Muscle layer of colon (tissue), 2 donors: Measurements from ENCODE around the gene ATP5F1A.
"Not testable (repeated sequence)": the region's sequence is repeated elsewhere in the genome, so short reads cannot be mapped to it uniquely, and the experiment has no call there.

Experiments
- H3K27ac ChIP-seq: one replicate; pipeline ENCODE4 v1.7.0; 2013; ENCODE audit warnings: low read depth, mild to moderate bottlenecking, low read length, moderate library complexity
- H3K27me3 ChIP-seq, 2 donors: one replicate each; pipeline ENCODE4 v1.7.0; 2013; ENCODE audit warnings: low read length in 2 of 2, mild to moderate bottlenecking in 2 of 2; ENCODE audit not compliant: insufficient read depth in 2 of 2, control insufficient read depth in 1 of 2
- H3K36me3 ChIP-seq: one replicate; pipeline ENCODE4 v1.7.0; 2013; ENCODE audit warnings: mild to moderate bottlenecking, low read length; ENCODE audit not compliant: insufficient read depth
- H3K4me1 ChIP-seq: one replicate; pipeline ENCODE4 v1.7.0; 2013; ENCODE audit warnings: mild to moderate bottlenecking, low read length; ENCODE audit not compliant: insufficient read depth
- H3K4me3 ChIP-seq, 2 donors: one replicate each; pipeline ENCODE4 v1.7.0; 2013; ENCODE audit warnings: low read length in 2 of 2, low read depth in 1 of 2, mild to moderate bottlenecking in 1 of 2, moderate library complexity in 1 of 2
- H3K9ac ChIP-seq: one replicate; pipeline ENCODE4 v1.7.0; 2013; ENCODE audit warnings: low read length
- H3K9me3 ChIP-seq: one replicate; pipeline ENCODE4 v1.7.0; 2013; ENCODE audit warnings: mild to moderate bottlenecking, low read length
- donor health status: abdominal sarcoma.
- donor health status: Adenocarcinoma of cecum.

The ATP5F1A gene

DNA sequence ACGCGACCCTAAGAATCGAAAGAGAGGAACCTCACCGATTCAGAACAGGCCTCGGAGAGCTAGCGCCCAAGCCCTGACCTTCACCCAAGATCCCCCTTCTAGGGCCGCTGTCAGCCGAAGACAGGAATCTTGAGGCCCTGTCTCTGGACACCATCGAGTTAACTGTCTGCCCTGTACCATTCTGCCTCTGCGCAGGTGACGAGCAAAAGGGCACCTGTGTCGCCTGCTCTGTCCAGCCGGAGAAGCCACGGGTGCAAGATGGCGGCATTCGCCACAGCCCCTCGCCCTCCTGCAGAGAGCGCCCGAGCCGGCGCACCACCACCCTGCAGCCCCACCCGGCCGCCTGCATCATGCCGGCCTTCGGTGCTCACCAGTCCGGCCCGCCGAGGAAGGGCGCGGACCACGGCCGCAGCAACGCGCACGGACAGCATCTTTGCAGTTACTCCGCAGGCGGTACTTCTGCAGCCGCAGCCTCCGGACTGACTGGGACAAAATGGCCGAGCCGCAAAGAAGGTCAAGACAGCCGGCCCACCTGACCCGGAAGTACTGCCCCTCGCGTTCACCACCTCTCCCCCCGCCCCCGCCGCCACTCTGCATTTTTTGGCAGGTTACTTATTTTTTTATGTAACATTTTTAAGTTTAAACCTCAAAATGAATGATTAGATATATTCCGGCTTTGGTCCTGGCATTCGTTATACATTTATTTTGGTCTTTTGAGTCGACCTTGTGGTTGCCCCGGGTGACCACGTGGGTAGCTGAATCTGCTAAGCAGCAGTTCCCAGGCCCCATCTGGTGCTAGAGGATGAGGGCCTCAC, at the start of gene ATP5F1A:
ATP5F1A (minus strand) TSS at position 496 of the 815 bp plus-strand sequence; CDS start at position 431, 65 bp downstream.
- Histone ChIP-seq H3K4me3 (peak within 1 kb of the TSS; percentile 93 to 95), H3K9ac (peak within 1 kb of the TSS; percentile 100), H3K27ac (peak within 1 kb of the TSS; percentile 87), H3K9me3 (no peaks in the 10 kb centered on the region), H3K4me1 (peaks cover 27% of the 10 kb centered on the region), H3K27me3 (no peaks in the 10 kb centered on the region), H3K36me3 (no peaks in the 10 kb centered on the region)

DNA sequence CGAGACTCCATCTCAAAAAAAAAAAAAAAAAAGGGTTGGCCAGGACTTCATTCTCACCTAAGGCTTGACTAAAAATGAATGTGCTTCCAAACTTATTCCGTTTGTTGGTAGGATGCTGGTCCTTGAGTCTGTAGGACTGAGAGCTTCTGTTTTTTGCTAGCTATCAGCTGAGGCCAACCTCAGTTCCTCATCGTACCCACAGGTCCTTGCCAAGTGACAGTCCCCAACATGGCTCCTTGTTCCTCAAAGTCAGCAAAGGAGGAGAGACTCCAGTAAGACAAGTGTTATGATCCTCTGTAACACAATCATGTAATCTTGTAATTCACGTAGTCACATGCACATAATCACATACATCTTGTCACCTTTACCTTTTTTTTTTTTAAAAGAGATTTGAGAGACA, 43.1 kb upstream of the ATP5F1A start:
- Histone ChIP-seq H3K27me3 (no peaks in the 10 kb centered on the region), H3K36me3 (no peaks in the 10 kb centered on the region), H3K27ac (no peak overlapping the region), H3K9ac (no peak overlapping the region), H3K9me3 (no peaks in the 10 kb centered on the region), H3K4me1 (no peaks in the 10 kb centered on the region), H3K4me3 (no peak overlapping the region)

DNA sequence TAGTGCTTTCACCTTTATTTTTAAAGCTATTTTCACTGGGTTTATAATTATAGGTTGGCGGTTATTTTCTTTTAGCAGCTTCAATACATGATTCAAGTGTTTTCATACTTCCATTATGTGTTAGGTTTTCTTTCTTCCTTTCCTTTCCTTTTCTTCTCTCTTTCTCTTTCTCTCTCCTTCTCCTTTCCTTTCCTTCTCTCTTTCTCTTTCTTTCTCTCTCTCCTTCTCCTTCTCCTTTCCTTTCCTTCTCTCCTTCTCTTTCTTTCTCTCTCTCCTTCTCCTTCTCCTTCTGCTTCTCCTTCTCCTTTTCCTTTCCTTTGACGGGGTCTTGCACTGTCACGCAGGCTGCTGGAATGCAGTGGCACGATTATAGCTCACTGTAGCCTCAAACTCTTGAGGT, 42.1 kb upstream of the ATP5F1A start:
- Histone ChIP-seq H3K4me3 (no peak overlapping the region), H3K9ac (no peak overlapping the region), H3K36me3 (no peaks in the 10 kb centered on the region), H3K27me3 (no peaks in the 10 kb centered on the region), H3K4me1 (no peaks in the 10 kb centered on the region), H3K27ac (no peak overlapping the region), H3K9me3 (no peaks in the 10 kb centered on the region)

DNA sequence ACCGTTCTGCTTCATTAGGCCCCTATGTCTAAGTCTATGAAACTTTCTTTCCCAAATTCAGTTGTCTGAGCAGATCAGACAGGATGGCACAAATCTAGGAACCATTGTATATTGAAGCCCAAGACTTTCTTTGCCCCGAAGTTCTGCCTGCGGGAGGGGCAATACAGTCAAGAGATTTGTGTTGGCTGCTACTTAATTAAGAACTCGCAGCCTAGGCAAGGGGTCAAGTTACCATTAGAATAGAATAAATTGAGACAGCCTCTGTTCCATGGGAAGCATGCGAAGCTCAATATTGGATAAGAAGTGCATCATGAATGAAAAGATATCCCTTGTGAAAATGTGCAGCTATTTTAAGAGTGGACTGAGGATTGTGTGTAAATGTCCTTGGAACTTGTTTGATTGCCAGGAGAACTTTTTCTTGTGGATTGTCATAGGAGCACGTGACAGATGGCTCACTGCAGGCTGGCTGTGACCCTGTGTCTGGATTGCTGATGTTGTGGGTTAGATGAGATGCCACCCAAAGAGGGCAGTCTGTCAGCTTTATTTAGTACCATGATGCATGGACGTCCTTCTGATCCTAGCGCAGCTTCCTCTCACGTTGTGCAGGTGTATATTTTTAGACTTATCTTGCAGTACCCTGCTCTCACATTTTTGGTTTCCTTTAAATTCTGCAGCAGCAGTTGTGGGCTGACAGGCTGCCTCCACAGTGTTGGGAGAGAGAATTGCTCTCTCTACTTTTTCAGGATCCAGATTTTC, 37.0 kb upstream of the ATP5F1A start:
- H3K9me3 ChIP-seq, result no peaks in the 10 kb centered on the region
- H3K27me3 ChIP-seq, result no peaks in the 10 kb centered on the region
- H3K4me1 ChIP-seq, result no peaks in the 10 kb centered on the region
- H3K27ac ChIP-seq, result no peak overlapping the region
- H3K36me3 ChIP-seq, result peaks cover 1% of the 10 kb centered on the region
- H3K9ac ChIP-seq, result no peak overlapping the region
- H3K4me3 ChIP-seq, result no peak overlapping the region

DNA sequence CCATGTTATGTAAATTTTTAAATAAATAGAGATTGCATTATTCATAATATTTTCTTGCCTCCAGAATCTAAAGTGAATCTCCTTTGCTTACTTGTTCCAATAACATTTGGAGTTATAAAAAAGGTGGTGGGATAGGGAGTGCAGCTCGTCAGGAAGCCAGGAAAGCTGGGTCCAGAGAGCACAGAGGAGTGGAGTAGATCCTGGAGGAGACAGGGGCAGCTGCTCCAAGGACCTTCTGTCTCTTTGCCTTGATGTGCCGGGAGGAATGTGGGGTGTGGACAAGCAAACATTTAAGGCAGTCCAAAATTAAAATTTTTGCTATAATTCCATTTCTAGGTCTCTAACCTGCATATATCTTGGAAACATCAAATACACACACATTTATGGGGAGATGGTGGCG, 35.4 kb upstream of the ATP5F1A start:
- no peaks in the 10 kb centered on the region for H3K4me1 ChIP-seq
- H3K27me3 ChIP-seq, result no peaks in the 10 kb centered on the region
- no peaks in the 10 kb centered on the region for H3K9me3 ChIP-seq
- H3K27ac ChIP-seq, result no peak overlapping the region
- no peak overlapping the region for H3K9ac ChIP-seq
- H3K4me3 ChIP-seq, result no peak overlapping the region
- peaks cover 12% of the 10 kb centered on the region for H3K36me3 ChIP-seq

DNA sequence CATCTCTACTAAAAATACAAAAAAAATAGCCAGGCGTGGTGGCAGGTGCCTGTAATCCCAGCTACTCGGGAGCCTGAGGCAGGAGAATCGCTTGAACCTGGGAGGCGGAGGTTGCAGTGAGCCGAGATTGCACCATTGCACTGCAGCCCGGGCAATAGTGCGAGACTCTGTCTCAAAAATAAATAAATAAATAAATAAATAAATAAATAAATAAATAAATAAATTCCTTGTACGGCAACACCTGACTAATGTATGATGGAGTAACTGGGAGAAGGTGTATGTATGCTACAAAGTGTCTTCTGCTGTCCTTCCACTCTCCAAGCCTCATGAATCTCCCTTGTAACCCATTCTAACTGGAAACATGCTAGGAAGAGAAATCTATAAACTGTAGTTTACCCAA, 32.5 kb upstream of the ATP5F1A start:
- not testable (repeated sequence) for H3K4me1 ChIP-seq, H3K9ac ChIP-seq, H3K27ac ChIP-seq, H3K9me3 ChIP-seq, H3K27me3 ChIP-seq, H3K4me3 ChIP-seq
- H3K36me3 ChIP-seq, result peaks cover 20% of the 10 kb centered on the region

DNA sequence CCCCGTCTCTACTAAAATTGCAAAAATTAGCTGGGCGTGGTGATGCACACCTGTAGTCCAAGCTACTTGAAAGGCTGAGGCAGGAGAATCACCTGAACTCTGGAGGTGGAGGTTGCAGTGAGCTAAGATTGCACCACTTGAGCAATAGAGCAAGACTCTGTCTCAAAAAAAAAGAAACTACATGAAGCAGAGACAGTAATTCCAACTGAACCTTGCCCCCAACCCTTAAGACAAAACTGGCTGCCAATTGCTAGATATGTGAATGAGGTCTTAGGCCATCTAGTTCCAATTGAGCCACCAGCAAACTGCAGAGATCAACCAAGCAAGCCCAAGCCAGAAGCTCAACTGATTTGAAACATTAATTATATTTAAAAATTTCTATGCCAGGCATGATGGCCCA, 32.0 kb upstream of the ATP5F1A start:
- Histone ChIP-seq H3K4me3 (no peak overlapping the region), H3K36me3 (peaks cover 20% of the 10 kb centered on the region), H3K9me3 (no peaks in the 10 kb centered on the region), H3K9ac (no peak overlapping the region), H3K27me3 (no peaks in the 10 kb centered on the region), H3K27ac (no peak overlapping the region), H3K4me1 (no peaks in the 10 kb centered on the region)

DNA sequence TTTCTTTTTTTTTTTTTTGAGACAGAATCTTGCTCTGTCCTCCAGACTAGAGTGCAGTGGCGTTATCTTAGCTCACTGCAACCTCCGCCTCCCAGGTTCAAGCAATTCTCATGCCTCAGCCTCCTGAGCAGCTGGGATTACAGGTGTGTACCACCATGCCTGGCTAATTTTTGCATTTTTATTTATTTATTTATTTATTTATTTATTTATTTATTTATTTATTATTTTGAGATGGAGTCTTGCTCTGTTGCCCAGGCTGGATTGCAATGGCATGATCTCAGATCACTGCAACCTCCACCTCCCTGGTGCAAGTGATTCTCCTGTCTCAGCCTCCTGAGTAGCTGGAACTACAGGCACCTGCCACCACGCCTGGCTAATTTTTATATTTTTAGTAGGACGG, 28.5 kb upstream of the ATP5F1A start:
- not testable (repeated sequence) for H3K4me3 ChIP-seq, H3K9ac ChIP-seq, H3K4me1 ChIP-seq, H3K27me3 ChIP-seq, H3K9me3 ChIP-seq, H3K27ac ChIP-seq
- H3K36me3 ChIP-seq, result peaks cover 24% of the 10 kb centered on the region

DNA sequence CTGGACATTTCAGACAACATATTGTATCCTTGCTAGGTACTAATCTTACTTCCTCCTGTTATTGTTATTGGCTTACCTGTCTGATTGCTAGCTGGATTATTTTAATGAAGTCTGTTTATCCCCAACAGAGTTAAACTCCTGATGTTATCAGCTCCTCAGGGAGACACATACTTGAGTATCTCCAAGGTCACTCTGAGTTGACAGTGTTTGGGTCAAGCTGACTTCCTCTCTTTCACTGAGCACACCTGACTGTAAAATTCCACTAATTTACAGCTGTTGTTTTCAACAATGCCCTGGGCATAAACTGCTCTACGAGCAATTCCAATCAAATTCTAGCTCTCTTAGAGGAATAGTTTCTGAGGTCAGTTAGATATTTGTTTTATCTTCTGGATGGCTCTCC, 15.7 kb upstream of the ATP5F1A start:
- Histone ChIP-seq H3K4me3 (no peak overlapping the region), H3K9ac (no peak overlapping the region), H3K27ac (no peak overlapping the region), H3K9me3 (no peaks in the 10 kb centered on the region), H3K27me3 (no peaks in the 10 kb centered on the region), H3K4me1 (no peaks in the 10 kb centered on the region), H3K36me3 (peaks cover 9% of the 10 kb centered on the region)

DNA sequence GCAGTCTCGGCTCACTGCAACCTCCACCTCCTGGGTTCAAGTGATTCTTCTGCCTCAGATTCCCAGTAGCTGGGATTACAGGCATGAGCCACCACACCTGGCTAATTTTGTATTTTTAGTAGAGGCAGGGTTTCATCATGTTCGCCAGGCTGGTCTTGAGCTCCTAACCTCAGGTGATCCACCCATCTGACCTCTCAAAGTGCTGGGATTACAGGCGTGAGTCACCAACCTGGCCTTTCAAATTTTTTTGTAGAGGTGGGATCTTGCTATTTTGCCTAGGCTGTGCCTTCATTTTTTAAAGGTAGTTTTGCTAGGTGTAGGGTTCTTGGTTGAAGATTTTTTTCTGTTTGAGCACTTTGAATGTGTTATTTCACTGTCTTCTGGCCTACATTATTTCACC, 12.3 kb upstream of the ATP5F1A start:
- Histone ChIP-seq H3K36me3 (peaks cover 9% of the 10 kb centered on the region), H3K4me3 (no peak overlapping the region), H3K4me1 (no peaks in the 10 kb centered on the region), H3K27ac (no peak overlapping the region), H3K9me3 (no peaks in the 10 kb centered on the region), H3K27me3 (no peaks in the 10 kb centered on the region), H3K9ac (no peak overlapping the region)

DNA sequence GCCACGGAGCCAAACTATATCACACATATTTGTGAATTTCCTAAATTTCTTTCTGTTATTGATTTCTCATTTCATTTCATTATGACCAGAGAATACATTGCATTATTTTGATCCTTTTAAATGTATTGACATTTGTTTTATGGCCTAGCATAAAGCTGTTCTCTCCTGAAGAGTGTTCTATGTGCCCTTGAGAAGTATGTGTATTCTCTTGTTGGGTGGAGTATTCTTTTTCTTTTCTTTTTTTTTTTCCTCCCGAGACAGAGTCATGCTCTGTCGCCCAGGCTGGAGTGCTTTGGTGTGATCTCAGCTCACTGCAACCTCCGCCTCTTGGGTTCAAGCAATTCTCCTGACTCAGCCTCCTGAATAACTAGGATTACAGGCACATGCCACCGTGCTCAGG, 11.3 kb upstream of the ATP5F1A start:
- Histone ChIP-seq H3K9ac (no peak overlapping the region), H3K36me3 (peaks cover 9% of the 10 kb centered on the region), H3K9me3 (no peaks in the 10 kb centered on the region), H3K4me3 (no peak overlapping the region), H3K4me1 (no peaks in the 10 kb centered on the region), H3K27me3 (no peaks in the 10 kb centered on the region), H3K27ac (no peak overlapping the region)
